A673 (cell line): Measurements from ENCODE around the gene MTFMT.

Experiments used
- CTCF ChIP-seq: fragments of 300-800, 200-600 bp; sonication (generic); conservative IDR thresholded peaks from 2 replicates; pipeline ENCODE4 v1.5.1; 2017; ENCODE audit warnings: low read depth, mild to moderate bottlenecking, antibody characterized with exemption, low read length, moderate library complexity, mixed read lengths
- EZH2 ChIP-seq: fragments of 200-600 bp; sonication (generic); IDR thresholded peaks from 2 replicates; pipeline ENCODE4 v1.6.1; 2017; ENCODE audit warnings: borderline replicate concordance, low read depth, mild to moderate bottlenecking, mixed read lengths, antibody characterized with exemption, low read length; ENCODE audit not compliant: poor library complexity, severe bottlenecking

DNA sequence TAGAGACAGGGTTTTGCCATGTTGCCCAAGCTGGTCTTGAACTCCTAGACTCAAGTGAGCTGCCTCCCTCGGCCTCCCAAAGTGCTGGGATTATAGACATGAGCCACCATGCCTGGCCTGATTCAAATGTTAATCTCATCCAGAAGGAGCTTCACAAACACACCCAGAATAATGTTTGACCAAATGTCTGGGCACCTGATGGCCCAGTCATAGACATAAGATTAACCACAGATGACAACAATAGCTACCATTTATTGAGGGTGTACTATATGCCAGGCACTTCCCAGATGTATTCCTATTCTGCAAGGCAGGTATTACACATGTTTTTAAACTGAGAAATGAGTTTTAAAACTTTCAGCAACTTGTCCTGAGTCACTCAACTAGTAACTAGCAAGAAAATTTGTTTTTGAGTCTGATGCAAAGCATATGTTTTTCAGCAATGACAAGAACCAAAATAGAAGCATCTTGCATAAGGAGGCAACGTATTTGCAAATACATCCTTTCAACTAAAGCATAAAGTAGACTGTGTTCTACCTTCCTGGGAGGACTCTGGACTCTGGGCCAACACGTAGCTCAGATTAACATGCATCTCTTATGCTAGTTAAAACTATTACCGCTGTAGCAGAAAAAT is 31.6 kb downstream of the MTFMT start:
- TF ChIP-seq CTCF (no peak), EZH2 (no peak)
